ENCODE results near the gene MCUB.
"Not testable (repeated sequence)": the region's sequence is repeated elsewhere in the genome, so short reads cannot be mapped to it uniquely, and the experiment has no call there.

Gene MCUB

GRCh38 chr4:109559983-109560686 lies at the start of gene MCUB:
Gene MCUB (plus strand): TSS chr4:109560246. CDS start chr4:109560338, 92 bp downstream.
- no peak for FAIRE-seq

- peak; percentile 21 for FAIRE-seq
These were observed 49.4 kb upstream of the MCUB start for GRCh38 chr4:109510687-109511086.

- FAIRE-seq, result no peak
These were observed 48.6 kb upstream of the MCUB start for GRCh38 chr4:109511414-109511813.

GRCh38 chr4:109513368-109513767 lies 46.7 kb upstream of the MCUB start:
- not testable (repeated sequence) for FAIRE-seq

- FAIRE-seq, result no peak
These were observed 27.9 kb upstream of the MCUB start for GRCh38 chr4:109532182-109532581.

GRCh38 chr4:109545401-109545800 lies 14.6 kb upstream of the MCUB start:
- FAIRE-seq, result no peak

GRCh38 chr4:109547394-109547793 lies 12.7 kb upstream of the MCUB start:
- FAIRE-seq, result no peak

GRCh38 chr4:109548655-109549054 lies 11.4 kb upstream of the MCUB start:
- FAIRE-seq, result no peak

GRCh38 chr4:109552237-109552636 lies 7.8 kb upstream of the MCUB start:
- FAIRE-seq, result no peak

GRCh38 chr4:109553130-109553529 lies 6.9 kb upstream of the MCUB start:
- FAIRE-seq, result no peak

GRCh38 chr4:109554971-109555370 lies 5.1 kb upstream of the MCUB start:
- FAIRE-seq, result no peak

- FAIRE-seq, result no peak
These were observed 2.6 kb upstream of the MCUB start for GRCh38 chr4:109557433-109557832.

GRCh38 chr4:109558095-109558494 lies 2.0 kb upstream of the MCUB start:
- FAIRE-seq, result not testable (repeated sequence)

- no peak for FAIRE-seq
These were observed 442 bp upstream of the MCUB start for GRCh38 chr4:109559625-109559982.

- FAIRE-seq, result no peak
These were observed 828 bp downstream of the MCUB start for GRCh38 chr4:109560687-109561461.

GRCh38 chr4:109562457-109563239 lies 2.6 kb downstream of the MCUB start:
- peak; percentile 78 for FAIRE-seq

GRCh38 chr4:109571494-109571893 lies 11.4 kb downstream of the MCUB start:
- no peak for FAIRE-seq

GRCh38 chr4:109572154-109572553 lies 12.1 kb downstream of the MCUB start:
- FAIRE-seq, result peak; percentile 49

- no peak for FAIRE-seq
These were observed 14.4 kb downstream of the MCUB start for GRCh38 chr4:109574443-109574850.

- FAIRE-seq, result no peak
These were observed 15.1 kb downstream of the MCUB start for GRCh38 chr4:109574931-109575804.

GRCh38 chr4:109576462-109576861 lies 16.4 kb downstream of the MCUB start:
- peak; percentile 86 for FAIRE-seq

- no peak for FAIRE-seq
These were observed 18.8 kb downstream of the MCUB start for GRCh38 chr4:109578846-109579245.

- not testable (repeated sequence) for FAIRE-seq
These were observed 20.0 kb downstream of the MCUB start for GRCh38 chr4:109579997-109580396.
